Measurements from ENCODE around the gene AGR2. TPM values are rescaled to one million over a fixed set of nuclear protein-coding genes. Genes with fewer than 3 reads are reported as not detected.
"Not testable (repeated sequence)": the region's sequence is repeated elsewhere in the genome, so short reads cannot be mapped to it uniquely, and the experiment has no call there.

AGR2 gene
- total RNA-seq: not detected

DNA sequence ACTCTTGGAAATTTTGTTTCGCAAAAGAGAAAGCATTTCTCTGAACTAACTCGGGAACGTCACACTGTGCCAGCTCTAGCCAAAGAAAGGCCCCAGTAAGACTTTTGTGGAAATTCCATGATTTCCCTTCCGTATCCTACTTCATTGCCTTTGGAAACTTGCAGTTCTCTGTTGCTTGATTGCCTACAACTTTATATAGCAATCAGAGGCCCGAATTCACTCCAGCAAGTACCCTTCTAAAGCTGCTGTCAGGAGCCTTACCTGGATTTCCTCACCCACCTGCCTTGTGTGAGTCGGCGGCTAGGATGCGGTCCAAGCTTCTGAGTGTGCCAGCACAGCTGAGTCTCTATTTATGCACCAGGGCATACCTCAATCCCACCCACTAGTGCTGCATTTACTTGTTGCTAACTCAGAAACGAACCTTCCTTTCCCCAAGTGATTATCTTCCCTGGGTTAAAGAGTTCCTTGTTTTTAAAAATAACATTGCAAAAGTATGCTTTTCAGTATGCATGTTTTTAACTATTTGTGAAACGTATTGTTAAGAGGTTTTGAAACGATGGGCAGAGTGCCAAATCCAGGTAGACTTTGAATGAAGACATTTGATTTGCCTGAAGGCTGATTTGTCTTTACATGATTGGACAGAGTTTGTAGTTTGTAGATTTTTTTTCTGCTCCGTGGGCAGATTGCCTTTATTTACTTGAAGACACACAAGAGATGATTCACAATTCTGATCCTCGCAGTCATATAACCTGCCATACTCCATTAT lies at the start of gene AGR2:
Gene AGR2, minus strand, starts transcription at position 326 of the 766 bp plus-strand sequence. CDS start 3,203 bp downstream, outside the sequence.
- H3K27ac Mint-ChIP-seq: no peak within 1 kb of the TSS
- no peaks in the 10 kb centered on the region for H3K4me1 Mint-ChIP-seq
- H3K27me3 Mint-ChIP-seq: peaks cover 7% of the 10 kb centered on the region
- DNase-seq: no peak
- CTCF ChIA-PET: interaction anchor here (1.5 kb wide), 1 partner anchor 10 kb away, joined by 3 read pairs; no protein-coding TSS in a partner anchor
- H3K4me3 Mint-ChIP-seq: no peak within 1 kb of the TSS
- no peaks in the 10 kb centered on the region for H3K9me3 Mint-ChIP-seq
- POLR2A ChIA-PET: no interaction called here
- H3K36me3 Mint-ChIP-seq (ENCODE audit: low read depth): no peaks in the 10 kb centered on the region

DNA sequence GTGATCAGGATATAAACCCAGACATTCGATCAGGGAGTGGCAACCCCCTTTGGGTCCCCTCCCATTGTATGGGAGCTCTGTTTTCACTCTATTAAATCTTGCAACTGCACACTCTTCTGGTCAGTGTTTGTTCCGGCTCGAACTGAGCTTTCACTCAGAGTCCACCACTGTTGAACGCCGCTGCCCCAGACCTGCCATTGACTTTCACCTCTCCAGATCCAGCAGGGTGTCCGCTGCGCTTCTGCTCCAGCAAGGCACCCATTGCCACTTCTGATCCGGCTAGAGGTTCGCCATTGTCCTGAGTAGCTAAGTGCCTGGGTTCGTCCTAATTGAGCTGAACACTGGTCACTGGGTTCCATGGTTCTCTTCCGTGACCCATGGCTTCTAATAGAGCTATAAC lies 48.4 kb upstream of the AGR2 start:
- CTCF ChIA-PET; H3K9me3 Mint-ChIP-seq; H3K4me3 Mint-ChIP-seq; H3K27ac Mint-ChIP-seq; H3K4me1 Mint-ChIP-seq; H3K36me3 Mint-ChIP-seq (ENCODE audit: low read depth); POLR2A ChIA-PET; DNase-seq: not testable (repeated sequence)
- peaks cover 29% of the 10 kb centered on the region for H3K27me3 Mint-ChIP-seq

DNA sequence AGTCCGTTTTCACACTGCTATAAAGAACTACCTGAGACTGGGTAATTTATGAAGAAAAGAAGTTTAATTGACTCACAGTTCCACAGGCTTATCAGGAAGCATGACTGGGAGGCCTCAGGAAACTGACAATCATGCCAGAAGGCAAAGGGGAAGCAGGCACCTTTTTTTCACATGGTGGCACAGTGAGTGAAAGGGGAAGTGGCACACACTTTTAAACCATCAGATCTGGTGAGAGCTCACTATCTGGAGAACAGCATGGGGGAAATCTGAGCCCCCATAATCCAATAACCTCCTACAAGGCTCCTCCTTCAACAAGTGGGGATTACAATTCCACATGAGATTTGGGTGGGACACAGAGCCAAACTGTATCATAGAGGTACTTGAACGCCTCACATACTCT lies 47.0 kb upstream of the AGR2 start:
- H3K27me3 Mint-ChIP-seq: peaks cover 29% of the 10 kb centered on the region
- no peak overlapping the region for H3K4me3 Mint-ChIP-seq
- ChIA-PET CTCF (no interaction called here), POLR2A (no interaction called here)
- H3K36me3 Mint-ChIP-seq (ENCODE audit: low read depth): no peaks in the 10 kb centered on the region
- no peak for DNase-seq
- no peaks in the 10 kb centered on the region for H3K9me3 Mint-ChIP-seq
- peaks cover 7% of the 10 kb centered on the region for H3K4me1 Mint-ChIP-seq
- H3K27ac Mint-ChIP-seq: no peak overlapping the region

DNA sequence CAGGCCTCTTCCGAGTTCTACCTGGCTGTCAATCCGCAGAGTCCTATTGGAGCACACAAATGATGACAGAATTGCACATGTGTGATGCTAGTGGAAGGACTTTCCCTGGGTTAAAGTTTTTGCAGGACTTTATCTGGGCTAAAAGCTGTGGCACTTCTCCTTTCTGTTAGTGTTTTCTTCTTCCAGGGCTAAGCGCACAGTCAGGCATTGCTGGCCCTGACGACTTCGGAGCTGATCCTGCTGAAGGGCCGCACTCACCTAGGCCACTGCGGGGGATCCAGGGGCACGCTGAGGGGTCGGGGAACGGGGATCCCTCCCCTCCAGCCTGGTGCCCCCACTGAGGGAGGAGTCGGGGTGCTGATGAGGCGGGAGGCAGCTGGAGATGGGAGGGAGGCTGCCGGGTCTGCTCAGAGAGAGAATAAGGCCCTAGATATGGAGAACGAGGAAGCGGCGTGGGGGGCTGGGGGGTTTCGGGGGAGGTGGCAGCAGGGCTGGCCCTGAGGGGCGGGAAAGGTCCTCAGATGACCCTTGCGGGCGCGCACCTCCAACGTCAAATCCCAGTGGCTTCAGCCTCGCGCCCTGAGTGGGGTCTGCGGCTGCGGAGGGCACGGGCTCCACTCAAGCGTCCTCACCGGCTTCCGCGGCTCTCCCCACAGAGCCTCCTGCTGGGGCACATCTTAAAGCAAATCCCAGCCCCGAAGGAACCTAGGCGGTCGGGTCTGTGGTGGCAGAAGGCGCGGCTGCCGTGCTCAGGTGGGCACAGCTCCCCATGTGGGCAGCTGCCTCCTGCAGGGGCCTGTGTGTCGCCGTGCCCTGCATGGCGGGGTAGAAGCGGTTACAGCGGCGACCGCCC lies 46.0 kb upstream of the AGR2 start:
- no peak for DNase-seq
- ChIA-PET POLR2A (no interaction called here), CTCF (no interaction called here)
- Mint-ChIP-seq H3K4me1 (peaks cover 7% of the 10 kb centered on the region), H3K9me3 (no peaks in the 10 kb centered on the region), H3K27me3 (peaks cover 29% of the 10 kb centered on the region), H3K27ac (no peak overlapping the region), H3K36me3 (ENCODE audit: low read depth) (no peaks in the 10 kb centered on the region), H3K4me3 (no peak overlapping the region)

DNA sequence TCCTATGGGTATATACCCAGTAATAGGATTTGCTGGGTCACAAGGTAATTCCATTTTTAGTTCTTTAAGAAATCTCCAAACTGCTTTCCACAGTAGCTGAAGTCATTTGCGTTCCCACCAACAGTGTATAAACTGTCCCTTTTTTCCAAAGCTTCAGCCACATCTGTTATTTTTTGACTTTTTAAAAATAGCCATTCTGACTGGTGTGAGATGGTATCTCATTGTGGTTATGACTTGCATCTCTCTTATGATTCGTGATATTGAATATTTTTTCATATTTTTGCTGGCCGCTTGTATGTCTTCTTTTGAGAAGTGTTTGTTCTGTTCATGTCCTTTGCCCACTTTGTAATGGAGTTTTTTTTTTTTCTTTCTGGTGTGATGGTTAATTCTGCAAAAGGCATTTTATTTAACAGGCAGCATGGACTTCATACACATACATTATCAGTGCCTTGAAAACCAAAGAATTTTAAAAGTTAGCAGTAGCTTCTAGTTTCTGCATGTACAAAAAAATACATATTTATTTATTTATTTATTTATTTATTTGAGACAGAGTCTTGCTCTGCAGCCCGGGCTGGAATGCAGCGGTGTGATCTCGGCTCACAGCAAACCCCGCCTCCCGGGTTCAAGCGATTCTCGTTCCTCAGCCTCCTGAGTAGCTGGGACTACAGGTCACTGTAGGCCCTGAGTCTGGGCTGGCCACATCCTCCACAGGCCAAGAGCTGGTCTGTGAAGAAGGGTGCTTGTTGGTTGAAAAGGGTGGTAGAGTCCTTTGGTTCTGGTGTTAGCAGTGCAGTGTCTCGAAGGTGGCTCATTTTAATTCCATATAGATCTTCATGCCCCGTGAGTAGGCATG lies 44.7 kb upstream of the AGR2 start:
- Mint-ChIP-seq H3K4me3 (no peak overlapping the region), H3K27me3 (peaks cover 29% of the 10 kb centered on the region), H3K4me1 (peaks cover 7% of the 10 kb centered on the region), H3K9me3 (no peaks in the 10 kb centered on the region), H3K27ac (no peak overlapping the region), H3K36me3 (ENCODE audit: low read depth) (no peaks in the 10 kb centered on the region)
- POLR2A ChIA-PET: no interaction called here
- no peak for DNase-seq
- CTCF ChIA-PET: no interaction called here

DNA sequence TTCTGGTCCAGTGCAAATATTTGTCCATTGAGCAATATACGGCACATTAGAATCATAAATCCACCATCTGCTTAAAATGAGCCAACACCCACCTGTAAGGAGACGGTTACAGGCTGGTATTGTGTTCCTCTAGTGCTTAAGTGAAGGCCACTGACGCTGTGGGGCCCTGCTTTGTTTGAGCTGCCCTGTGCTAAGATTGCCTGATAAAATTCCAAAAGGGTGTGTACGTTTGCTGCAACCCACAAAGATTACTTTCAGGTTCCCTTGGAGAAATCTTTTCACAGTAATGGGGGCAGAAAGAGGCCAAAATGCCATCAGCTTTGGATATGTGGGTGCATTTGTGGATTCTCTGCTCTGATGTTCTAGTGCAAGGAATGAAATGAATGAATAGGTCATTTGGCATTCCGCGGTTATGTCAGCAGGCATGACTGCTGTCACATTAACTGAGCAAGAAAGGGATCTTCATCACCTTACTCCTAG lies 42.6 kb upstream of the AGR2 start:
- CTCF ChIA-PET: no interaction called here
- H3K27me3 Mint-ChIP-seq: peaks cover 25% of the 10 kb centered on the region
- no peaks in the 10 kb centered on the region for H3K36me3 Mint-ChIP-seq (ENCODE audit: low read depth)
- no peak for DNase-seq
- no peak overlapping the region for H3K27ac Mint-ChIP-seq
- no peak overlapping the region for H3K4me3 Mint-ChIP-seq
- peaks cover 7% of the 10 kb centered on the region for H3K4me1 Mint-ChIP-seq
- H3K9me3 Mint-ChIP-seq: no peaks in the 10 kb centered on the region
- POLR2A ChIA-PET: no interaction called here

DNA sequence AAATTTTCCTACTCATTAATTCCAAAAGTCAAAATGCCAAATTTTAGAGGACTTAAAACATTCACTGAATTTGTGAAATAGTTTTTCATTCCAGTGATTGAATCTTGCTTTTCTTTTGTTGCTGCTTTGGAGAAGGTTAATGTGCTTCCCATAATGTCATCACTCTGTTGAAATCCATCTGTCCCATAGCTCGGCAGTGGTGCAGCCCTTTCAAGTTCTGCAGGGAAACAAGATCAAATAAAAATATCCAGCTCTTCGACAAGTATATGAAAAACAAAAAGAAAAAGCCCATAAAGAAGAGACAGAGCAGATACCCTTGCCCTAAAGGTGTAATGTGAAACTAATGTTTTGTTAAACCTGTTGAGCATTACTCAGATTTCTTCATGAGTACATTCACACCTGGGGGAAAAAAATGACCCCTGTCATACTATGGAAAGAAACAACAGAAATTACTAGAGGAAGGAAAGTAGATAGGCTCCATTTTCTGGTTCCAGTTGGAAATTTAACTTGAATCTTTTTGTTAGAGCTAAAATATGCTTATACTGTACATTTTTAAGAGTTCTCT lies 41.9 kb upstream of the AGR2 start:
- ChIA-PET CTCF (no interaction called here), POLR2A (no interaction called here)
- H3K4me1 Mint-ChIP-seq: peaks cover 5% of the 10 kb centered on the region
- no peak overlapping the region for H3K4me3 Mint-ChIP-seq
- H3K9me3 Mint-ChIP-seq: no peaks in the 10 kb centered on the region
- no peak overlapping the region for H3K27ac Mint-ChIP-seq
- no peaks in the 10 kb centered on the region for H3K36me3 Mint-ChIP-seq (ENCODE audit: low read depth)
- DNase-seq: no peak
- H3K27me3 Mint-ChIP-seq: peaks cover 20% of the 10 kb centered on the region

DNA sequence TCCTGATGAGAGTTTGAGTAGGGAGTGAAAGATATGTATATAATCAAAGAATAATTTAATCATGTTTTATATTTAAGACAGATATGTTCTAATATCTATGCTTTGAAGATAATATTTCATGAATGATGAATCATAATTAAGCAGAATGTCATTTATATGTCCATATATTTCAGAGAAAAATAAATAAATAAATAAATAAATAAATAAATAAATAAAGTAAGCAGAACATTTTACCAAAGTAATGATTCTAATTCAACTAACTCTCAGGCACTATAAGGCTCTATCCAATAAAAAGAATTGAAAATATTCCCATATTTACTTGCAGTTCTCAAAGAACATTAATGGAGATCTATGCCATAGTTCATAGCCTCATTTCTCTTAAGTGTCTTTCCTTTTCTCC lies 40.9 kb upstream of the AGR2 start:
- Mint-ChIP-seq H3K36me3 (ENCODE audit: low read depth) (no peaks in the 10 kb centered on the region), H3K9me3 (no peaks in the 10 kb centered on the region), H3K27ac (no peak overlapping the region), H3K27me3 (peaks cover 14% of the 10 kb centered on the region), H3K4me3 (no peak overlapping the region), H3K4me1 (no peaks in the 10 kb centered on the region)
- CTCF ChIA-PET: no interaction called here
- DNase-seq: no peak
- POLR2A ChIA-PET: no interaction called here

DNA sequence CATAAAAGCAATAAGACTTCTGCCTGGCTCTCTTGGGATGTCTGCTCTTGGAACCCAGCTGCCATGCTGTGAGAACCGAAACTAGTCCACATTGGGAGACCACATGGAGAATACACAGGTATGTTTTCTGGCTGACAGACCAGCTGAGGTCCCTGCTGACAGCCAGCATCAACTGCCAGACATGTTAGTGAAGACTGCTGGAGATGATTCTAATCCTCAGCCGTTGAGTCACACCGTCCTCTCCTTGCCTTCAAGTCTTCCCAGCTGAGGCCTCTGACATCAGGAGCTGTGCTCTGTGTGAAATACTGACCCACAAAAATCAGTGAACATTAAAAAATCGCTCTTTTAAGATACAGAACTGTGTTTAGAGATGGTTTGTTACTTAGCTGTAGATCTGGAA lies 36.9 kb upstream of the AGR2 start:
- CTCF ChIA-PET: no interaction called here

DNA sequence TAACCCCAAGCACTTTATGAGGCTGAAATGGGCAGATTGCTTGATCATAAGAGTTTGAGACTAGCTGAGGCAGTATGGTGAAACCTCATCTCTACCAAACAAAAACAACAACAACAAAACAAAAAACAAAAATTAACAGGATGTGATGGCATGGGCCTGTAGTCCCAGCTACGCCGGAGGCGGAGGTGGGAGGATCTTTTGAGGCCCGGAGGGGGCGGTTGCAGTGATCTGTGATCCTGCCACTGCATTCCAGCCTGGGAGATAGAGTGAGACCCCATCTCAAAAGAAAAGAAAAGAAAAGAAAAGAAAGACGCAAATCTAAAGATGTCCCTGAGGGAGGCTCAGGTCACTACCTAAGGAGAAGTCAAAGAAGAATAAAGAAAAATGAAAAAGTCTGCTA lies 35.3 kb upstream of the AGR2 start:
- POLR2A ChIA-PET: no interaction called here
- CTCF ChIA-PET: interaction anchor here (0.8 kb wide), 1 partner anchor 9 kb away, joined by 4 read pairs; no protein-coding TSS in a partner anchor
- Mint-ChIP-seq H3K9me3 (no peaks in the 10 kb centered on the region), H3K4me1 (no peaks in the 10 kb centered on the region), H3K27ac (no peak overlapping the region), H3K4me3 (no peak overlapping the region), H3K27me3 (peaks cover 7% of the 10 kb centered on the region), H3K36me3 (ENCODE audit: low read depth) (no peaks in the 10 kb centered on the region)
- DNase-seq: no peak

More for the DNA sequence above, 36.9 kb upstream of the AGR2 start:
- DNase-seq: no peak
- no peak overlapping the region for H3K4me3 Mint-ChIP-seq
- peaks cover 5% of the 10 kb centered on the region for H3K27me3 Mint-ChIP-seq
- H3K9me3 Mint-ChIP-seq: no peaks in the 10 kb centered on the region
- H3K27ac Mint-ChIP-seq: no peak overlapping the region
- POLR2A ChIA-PET: no interaction called here
- H3K4me1 Mint-ChIP-seq: no peaks in the 10 kb centered on the region
- no peaks in the 10 kb centered on the region for H3K36me3 Mint-ChIP-seq (ENCODE audit: low read depth)

DNA sequence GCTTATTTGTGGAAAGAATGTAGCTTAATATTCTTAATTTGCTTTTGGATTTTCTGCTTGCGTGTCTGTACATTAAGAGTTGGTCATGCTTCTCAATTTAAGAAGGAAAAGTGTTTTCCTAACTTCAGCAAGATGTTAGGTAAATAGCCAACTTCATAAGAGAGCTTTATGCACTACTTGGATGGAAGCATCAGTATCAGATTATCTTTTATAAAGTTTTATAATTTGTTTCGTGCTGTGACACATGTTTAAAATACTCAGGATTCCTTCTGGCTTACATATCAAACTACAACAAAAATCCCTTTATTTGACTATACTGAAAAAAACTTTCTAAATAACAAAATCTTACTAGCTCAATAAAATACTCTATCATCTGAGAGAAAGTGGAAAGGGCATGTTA lies 34.8 kb upstream of the AGR2 start:
- H3K27me3 Mint-ChIP-seq: peaks cover 8% of the 10 kb centered on the region
- no peak overlapping the region for H3K4me3 Mint-ChIP-seq
- no peaks in the 10 kb centered on the region for H3K9me3 Mint-ChIP-seq
- POLR2A ChIA-PET: no interaction called here
- no peak overlapping the region for H3K27ac Mint-ChIP-seq
- CTCF ChIA-PET: interaction anchor here (0.8 kb wide), 1 partner anchor 9 kb away, joined by 4 read pairs; no protein-coding TSS in a partner anchor
- H3K4me1 Mint-ChIP-seq: no peaks in the 10 kb centered on the region
- H3K36me3 Mint-ChIP-seq (ENCODE audit: low read depth): no peaks in the 10 kb centered on the region
- no peak for DNase-seq

DNA sequence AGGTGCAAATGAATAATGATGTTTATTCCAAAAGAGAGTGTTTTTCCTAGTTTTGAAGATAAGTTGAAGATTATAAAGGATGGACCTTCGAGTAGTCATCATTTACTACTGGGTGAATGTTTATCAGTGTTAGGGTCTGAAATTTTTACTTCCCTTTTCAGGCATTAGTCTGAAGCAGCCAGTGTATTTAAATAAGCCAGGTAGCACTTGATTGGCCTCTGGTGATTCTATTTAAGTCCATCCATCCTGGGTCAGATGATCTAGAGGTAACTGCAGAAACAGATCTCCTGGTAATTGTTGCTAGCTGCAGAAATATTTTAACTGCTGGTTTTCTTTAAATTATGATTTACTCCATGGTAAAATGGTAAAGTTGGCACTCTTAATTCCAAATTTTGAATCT lies 34.1 kb upstream of the AGR2 start:
- Mint-ChIP-seq H3K27me3 (peaks cover 11% of the 10 kb centered on the region), H3K4me1 (no peaks in the 10 kb centered on the region), H3K4me3 (no peak overlapping the region), H3K27ac (no peak overlapping the region), H3K9me3 (no peaks in the 10 kb centered on the region), H3K36me3 (ENCODE audit: low read depth) (no peaks in the 10 kb centered on the region)
- ChIA-PET CTCF (no interaction called here), POLR2A (interaction anchor here (0.6 kb wide), 1 partner anchor 341 kb away, joined by 3 read pairs; no protein-coding TSS in a partner anchor)
- DNase-seq: no peak

Measured in activated CD4-positive, alpha-beta T cell treated with anti-CD3 and anti-CD28 coated beads, Interleukin-2, amount 10 ng/mL, durations not matched to agents 7 days and 5 days (primary cell).